HG03342 (cell line): ENCODE results near the gene NPIPA3.
A peak's percentile ranks its signal among the peaks of the same experiment; 100 is the strongest.
"Not testable (repeated sequence)": the region's sequence is repeated elsewhere in the genome, so short reads cannot be mapped to it uniquely, and the experiment has no call there.

Experiments used
- ATAC-seq: cut with Tn5 transposase; IDR thresholded peaks from one replicate; pipeline ENCODE4 v1.9.1; 2021; ENCODE audit warnings: mild to moderate bottlenecking, moderate library complexity; ENCODE audit not compliant: unreplicated experiment

NPIPA3 gene

DNA sequence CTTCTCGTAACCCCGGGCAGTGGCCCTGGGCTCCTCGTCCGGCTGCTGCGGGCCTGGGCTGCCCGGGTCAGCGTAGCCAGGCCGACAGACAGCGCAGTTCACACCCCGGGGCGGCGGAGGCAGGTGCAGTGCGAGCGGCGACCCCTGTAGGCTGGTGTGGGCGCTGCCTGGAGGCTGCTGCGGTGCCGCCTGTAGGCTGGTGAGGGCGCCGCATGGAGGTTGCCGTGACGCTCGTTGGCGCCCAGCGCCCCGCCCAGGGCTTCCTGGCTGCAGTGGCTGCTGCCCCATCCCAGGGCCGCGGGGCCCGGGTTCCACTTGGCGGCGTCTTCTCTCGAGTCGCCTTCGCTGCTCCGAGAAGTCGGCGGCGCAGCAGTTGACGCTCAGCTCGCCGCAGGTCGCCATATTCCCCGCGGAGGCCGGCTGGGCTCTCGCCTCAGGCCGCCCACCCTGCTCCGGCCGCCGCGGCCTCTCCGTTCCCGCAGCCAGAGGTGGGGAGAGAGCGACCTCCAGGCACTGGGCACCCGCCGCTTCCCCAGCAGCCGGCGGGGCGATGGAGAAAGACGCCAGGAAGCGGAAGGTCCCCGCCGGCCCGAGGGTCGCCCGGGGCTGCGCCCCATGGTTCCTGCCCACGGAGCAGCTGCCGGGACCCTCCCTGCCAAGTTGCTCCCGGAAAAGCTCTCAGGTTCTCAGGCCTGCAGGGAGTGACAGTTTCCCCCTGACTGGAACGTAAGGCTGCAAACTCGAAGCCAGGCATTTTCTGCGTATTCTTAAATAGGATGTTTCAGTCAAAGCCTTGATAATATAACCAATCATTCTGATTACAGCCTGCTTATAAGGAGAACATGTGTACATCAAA lies at the start of gene NPIPA3:
Gene NPIPA3 (plus strand): TSS at position 256 of the 856 bp plus-strand sequence. CDS start 5,533 bp downstream, outside the sequence.
- peak; percentile 96 for ATAC-seq

- no peak for ATAC-seq
Measured at GRCh38 chr16:14658063-14658462, 45.1 kb upstream of the NPIPA3 start.

GRCh38 chr16:14667347-14668266 lies 35.6 kb upstream of the NPIPA3 start:
- no peak for ATAC-seq

GRCh38 chr16:14668556-14669223 lies 34.5 kb upstream of the NPIPA3 start:
- no peak for ATAC-seq

GRCh38 chr16:14669776-14670175 lies 33.4 kb upstream of the NPIPA3 start:
- no peak for ATAC-seq

- ATAC-seq, result peak; percentile 78
Measured at GRCh38 chr16:14672403-14672971, 30.7 kb upstream of the NPIPA3 start.

- no peak for ATAC-seq
Measured at GRCh38 chr16:14676633-14677032, 26.6 kb upstream of the NPIPA3 start.

- ATAC-seq, result no peak
Measured at GRCh38 chr16:14677627-14678026, 25.6 kb upstream of the NPIPA3 start.

DNA sequence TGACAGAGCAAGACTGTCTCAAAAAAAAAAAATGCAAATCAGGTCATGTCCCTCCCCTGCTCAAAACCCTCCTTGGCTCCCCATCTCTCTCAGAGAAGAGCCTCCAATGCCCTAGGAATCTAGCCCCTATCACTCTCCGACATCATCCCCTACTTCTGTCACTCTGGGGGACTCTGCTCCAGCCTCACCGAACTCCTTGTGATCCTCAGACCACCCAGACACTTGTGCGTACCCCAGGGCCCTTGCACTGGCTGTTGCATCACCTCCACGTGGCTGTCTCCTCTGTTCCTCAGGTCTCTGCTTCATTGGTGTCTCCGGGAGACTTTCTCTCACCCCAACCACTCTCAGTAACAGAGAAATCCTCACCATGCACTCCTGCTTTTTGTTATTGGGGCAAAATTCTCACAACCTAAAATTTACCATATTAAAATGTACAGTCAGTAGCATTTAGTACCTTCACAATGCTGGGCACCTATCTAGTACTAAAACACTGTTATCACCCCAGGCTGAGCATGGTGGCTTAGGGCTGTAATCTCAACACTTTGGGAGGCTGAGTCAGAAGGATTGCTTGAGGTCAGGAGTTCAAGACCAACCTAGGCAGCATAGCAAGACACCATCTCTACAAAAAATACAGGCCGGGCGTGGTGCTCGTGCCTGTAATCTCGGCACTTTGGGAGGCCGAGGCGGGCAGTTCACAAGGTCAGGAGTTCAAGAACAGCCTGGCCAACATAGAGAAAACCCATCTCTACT lies 24.3 kb upstream of the NPIPA3 start:
- ATAC-seq, result no peak

- ATAC-seq, result not testable (repeated sequence)
Measured at GRCh38 chr16:14680396-14680795, 22.8 kb upstream of the NPIPA3 start.

DNA sequence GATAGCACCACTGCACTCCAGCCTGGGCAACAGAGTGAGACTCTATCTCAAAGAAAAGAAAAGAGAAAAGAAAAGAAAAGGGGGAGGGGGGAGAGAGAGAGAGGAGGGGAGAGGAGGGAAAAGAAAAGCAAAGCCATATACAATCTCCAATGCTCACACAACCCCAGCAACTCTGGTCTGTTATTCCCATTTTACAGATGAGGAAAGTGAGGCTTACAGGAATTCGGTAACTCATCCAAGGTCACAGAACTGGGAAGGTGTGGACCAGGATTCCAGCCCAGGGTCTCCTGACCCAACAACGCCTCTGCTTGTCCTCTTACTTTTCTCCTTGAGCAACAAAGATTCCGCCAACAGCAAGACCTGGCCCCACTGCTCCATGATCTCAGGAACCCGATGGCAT lies 22.1 kb upstream of the NPIPA3 start:
- no peak for ATAC-seq

GRCh38 chr16:14682121-14682520 lies 21.1 kb upstream of the NPIPA3 start:
- no peak for ATAC-seq

DNA sequence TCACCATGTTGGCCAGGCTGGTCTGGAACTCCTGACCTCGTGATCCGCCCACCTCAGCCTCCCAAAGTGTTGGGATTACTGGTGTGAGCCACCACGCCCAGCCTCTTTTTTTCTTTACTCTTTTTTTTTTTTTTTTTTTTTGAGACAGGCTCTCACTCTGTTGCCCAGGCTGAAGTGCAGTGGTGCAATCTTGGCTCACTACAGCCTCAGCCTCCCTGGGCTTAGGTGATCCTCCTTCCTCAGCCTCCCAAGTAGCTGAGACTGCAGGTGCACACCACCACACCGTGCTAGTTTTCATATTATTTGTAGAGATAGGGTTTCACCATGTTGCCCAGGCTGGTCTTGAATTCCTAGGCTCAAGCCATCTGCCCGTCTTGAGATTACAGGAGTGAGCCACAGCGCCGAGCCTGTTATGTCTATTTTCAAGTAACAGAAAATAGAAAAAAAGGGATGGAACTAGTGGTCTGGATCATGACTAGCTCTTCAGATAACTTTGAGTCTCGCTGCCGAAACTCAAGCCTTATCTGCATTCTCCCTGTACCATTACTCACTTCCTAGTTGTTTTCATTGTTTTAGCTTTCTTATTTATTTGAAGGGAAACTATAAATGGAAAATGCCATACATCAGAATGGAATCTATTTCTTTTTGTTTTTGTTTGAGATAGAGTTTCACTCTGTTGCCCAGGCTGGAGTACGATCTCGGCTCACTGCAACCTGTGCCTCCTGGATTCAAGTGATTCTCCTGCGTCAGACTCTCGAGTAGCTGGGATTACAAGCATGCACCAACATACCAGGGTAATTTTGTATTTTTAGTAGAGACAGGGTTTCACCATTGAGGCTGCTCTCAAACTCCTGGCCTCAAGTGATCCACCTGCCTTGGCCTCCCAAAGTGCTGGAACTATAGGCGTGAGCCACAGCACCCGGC lies 17.1 kb upstream of the NPIPA3 start:
- not testable (repeated sequence) for ATAC-seq

DNA sequence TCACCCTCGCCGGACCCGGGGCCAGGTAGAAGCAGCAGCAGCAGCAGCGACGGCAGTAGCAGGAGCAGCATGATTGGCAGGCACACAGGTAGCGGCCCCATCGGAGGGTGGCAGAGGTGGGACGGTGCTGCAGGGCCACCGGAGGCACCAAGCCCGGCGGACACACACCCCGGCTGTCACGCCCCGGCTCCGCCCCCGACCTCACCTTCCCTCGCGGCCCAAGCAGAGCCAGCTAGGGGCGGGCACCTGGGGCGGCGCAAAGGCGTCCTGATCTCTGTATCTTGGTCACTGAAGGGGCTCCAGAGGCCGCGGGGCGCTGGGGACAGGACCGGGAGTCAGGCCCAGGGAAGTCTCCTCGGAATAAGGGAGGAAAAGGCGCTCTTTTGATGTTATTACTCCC lies 9.1 kb upstream of the NPIPA3 start, which contains the start of gene PLA2G10:
Gene PLA2G10 (minus strand): TSS at position 180 of the 400 bp plus-strand sequence. CDS start 79 bp downstream, at position 101.
- not testable (repeated sequence) for ATAC-seq

DNA sequence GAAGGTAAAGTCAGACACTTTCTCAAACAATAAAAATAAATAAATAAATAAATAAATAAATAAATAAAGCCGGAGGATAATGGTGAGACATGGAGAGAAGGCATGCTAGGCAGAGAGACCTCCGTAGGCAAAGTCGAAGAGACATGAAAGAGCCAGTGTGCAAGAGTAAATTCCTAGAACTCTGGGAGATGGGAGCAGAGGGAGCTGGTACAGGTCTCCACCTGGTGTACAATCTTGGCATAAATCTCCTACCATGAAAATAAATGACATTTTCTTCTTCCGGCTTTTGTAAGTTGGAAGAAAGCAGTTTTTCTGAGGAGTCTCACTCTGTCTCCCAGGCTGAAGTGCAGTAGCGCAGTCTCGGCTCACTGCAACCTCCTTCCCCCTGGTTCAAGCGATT lies 1.4 kb upstream of the NPIPA3 start:
- not testable (repeated sequence) for ATAC-seq

- not testable (repeated sequence) for ATAC-seq
Measured at GRCh38 chr16:14702672-14703071, 539 bp upstream of the NPIPA3 start.

- ATAC-seq, result not testable (repeated sequence)
Measured at GRCh38 chr16:14733233-14733632, 30.0 kb downstream of the NPIPA3 start.

DNA sequence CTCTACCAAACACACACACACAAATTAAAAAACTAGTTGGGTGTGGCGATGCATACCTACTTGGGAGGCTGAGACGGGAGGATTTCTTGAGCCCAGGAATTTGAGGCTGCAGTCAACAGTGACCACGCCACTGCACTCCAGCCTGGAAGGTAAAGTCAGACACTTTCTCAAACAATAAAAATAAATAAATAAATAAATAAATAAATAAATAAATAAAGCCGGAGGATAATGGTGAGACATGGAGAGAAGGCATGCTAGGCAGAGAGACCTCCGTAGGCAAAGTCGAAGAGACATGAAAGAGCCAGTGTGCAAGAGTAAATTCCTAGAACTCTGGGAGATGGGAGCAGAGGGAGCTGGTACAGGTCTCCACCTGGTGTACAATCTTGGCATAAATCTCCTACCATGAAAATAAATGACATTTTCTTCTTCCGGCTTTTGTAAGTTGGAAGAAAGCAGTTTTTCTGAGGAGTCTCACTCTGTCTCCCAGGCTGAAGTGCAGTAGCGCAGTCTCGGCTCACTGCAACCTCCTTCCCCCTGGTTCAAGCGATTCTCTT lies 37.7 kb downstream of the NPIPA3 start:
- ATAC-seq, result not testable (repeated sequence)
